Lower leg skin (tissue), 4 donors: ENCODE measurements around the gene TRNT1. TPM values are rescaled to one million over a fixed set of nuclear protein-coding genes. Genes with fewer than 3 reads are reported as not detected.

Experiments
- DNase-seq, 2 donors: peaks; one replicate each; pipeline ENCODE4 v3.0.0-alpha.2; 2019; ENCODE audit warnings: low spot score in 2 of 2
- H3K4me3 ChIP-seq: fragments of 200-600 bp; sonication (generic); 2 replicates; pipeline ENCODE4 v1.5.1; 2017; ENCODE audit warnings: mild to moderate bottlenecking, low read depth; ENCODE audit not compliant: poor library complexity, severe bottlenecking
- CTCF ChIP-seq, 3 donors: fragments of 450-650 bp; IDR thresholded peaks; one replicate each; pipeline ENCODE4 v1.5.1; 2016; ENCODE audit warnings: antibody characterized with exemption in 3 of 3, mild to moderate bottlenecking in 3 of 3, moderate library complexity in 2 of 3
- POLR2A ChIP-seq, 2 donors: fragments of 450-650 bp; IDR thresholded peaks; one replicate each; pipeline ENCODE4 v1.6.1; 2016 to 2017; ENCODE audit warnings: antibody characterized with exemption in 2 of 2, mild to moderate bottlenecking in 1 of 2, moderate library complexity in 1 of 2
- WGBS, 2 donors: methylation state at CpG; one replicate each; pipeline ENCODE4 v1.1.5; 2018; 5-methylcytosine and 5-hydroxymethylcytosine counted together
- intact Hi-C: fragments of 100-400 bp; cut with DNase I; formaldehyde crosslinking; loops from one replicate; pipeline ENCODE4 v1.15.0; 2023; ENCODE audit warnings: low total_unique reads
- total RNA-seq, 4 donors: library from RNA; depleted of rRNA; stranded (reverse); fragments of >200 nt; gene quantifications; one replicate each; pipeline ENCODE4 v1.1.0, GENCODE V29; 2016

Gene TRNT1
- total RNA-seq: 10 to 100 TPM in 1 of 4 donors, 1 to 10 TPM in 3; 5.9 to 14.5 (median 7.8) TPM

GRCh38 chr3:3126477-3127431 is at the start of gene TRNT1:
TRNT1 (plus strand) TSS chr3:3126940; CDS start chr3:3129041, 2,101 bp downstream.
- intact Hi-C loops: no loop called here
- WGBS, 2 donors: 1% methylated on average over 30 to 47 of the region's 100 CpGs
- TF ChIP-seq CTCF (IDR thresholded peaks at IDR 0.05) (no peak), POLR2A (IDR thresholded peaks at IDR 0.05) (peak in 1 of 2 donors; percentile 38)

DNA sequence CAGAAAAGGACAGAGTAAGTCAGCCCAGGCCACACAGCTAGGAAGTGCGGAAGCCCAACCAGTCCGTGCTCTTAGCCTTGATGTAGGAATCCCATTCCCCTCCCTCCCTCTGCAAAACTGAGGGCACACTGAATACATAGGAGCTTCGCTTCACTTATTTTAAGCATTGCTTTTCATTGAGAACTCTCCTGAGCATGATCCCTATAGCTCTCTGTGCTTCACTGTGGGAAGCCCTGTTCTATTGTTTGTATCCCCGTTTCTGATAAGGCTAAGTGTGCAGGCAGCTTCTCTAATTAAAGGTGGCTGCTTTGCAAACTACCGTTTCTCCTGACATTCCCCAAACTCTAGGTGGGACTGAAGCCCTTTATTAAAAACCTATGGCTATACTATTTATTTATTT is 46.4 kb upstream of the TRNT1 start:
- 67 to 73% methylated on average over 5 of the region's 5 CpGs for WGBS, 2 donors
- intact Hi-C loops: no loop called here
- H3K4me3 ChIP-seq: no peak overlapping the region
- no peak for DNase-seq
- TF ChIP-seq POLR2A (IDR thresholded peaks at IDR 0.05) (no peak), CTCF (IDR thresholded peaks at IDR 0.05) (no peak)

More at GRCh38 chr3:3126477-3127431, at the start of gene TRNT1:
- DNase-seq: peak; percentile 93 to 99
- peak within 1 kb of the TSS; percentile 83 for H3K4me3 ChIP-seq

DNA sequence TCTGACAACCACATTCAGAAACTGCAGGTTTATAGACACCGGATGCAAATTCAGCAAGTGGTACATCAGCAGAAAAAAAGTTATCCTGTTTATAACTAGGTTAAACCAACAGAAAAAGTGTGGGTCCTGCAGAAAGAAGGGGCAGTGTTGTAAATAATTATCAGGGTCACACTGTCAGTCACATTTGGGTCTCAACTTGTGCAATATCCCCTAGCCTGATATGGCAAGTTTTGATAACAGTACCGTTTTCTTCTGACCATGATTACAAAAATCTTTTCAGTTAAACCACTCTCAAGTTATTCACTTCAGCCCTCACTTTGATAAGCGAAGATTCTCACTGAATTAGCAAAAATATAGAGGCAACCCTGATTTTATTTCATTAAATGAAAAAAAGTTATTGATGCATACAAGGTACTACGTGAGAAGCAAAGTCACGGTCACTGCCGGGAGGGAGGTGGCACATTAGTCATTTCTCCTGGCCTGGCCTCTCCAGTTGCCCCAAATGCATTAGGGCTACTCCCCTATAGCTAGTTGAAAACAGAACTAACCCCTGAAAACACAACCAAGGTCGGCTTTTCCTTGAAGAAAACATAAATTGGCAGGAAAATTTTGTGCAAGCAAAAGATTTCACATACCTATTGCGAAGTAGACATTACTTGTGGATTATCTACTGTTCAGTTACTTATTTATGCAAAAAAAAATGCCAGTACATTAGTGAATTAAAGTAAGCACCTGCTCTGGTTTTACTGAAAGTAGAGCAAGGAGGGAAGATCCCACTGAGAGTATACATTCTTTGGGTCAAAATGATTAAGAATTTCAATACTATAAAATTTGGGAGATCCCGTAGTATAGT is 45.1 kb upstream of the TRNT1 start:
- 78 to 89% methylated on average over 9 of the region's 9 CpGs for WGBS, 2 donors

GRCh38 chr3:3082234-3082924 is 44.4 kb upstream of the TRNT1 start:
- H3K4me3 ChIP-seq: no peak overlapping the region
- DNase-seq: no peak
- TF ChIP-seq CTCF (IDR thresholded peaks at IDR 0.05): no peak
- no peak for TF ChIP-seq POLR2A (IDR thresholded peaks at IDR 0.05)
- intact Hi-C loops: no loop called here
- WGBS, 2 donors: 63 to 78% methylated on average over 2 of the region's 2 CpGs

More for the DNA sequence above, 45.1 kb upstream of the TRNT1 start:
- no peak overlapping the region for H3K4me3 ChIP-seq
- DNase-seq: no peak
- intact Hi-C loops: no loop called here
- TF ChIP-seq CTCF (IDR thresholded peaks at IDR 0.05): no peak
- no peak for TF ChIP-seq POLR2A (IDR thresholded peaks at IDR 0.05)

DNA sequence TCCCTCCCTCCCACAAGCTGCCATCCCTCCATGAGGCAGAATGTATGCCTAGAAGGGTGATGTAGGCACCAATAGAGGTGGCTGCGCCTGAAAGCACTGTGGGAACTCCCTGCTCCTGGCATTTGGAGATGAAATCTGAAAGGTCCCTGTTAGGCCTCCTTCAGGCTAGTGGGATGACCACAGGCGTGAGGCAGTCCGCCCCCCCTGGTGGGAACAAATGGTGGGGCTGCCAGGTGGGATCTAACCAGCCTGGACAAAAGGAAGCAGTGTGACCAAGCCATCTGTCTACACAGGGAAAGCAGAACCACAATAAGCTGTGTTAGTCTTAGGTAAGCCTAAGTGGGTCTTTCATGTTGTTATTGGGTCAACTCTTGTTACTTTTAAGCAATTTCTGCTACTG is 41.9 kb upstream of the TRNT1 start:
- intact Hi-C loops: no loop called here
- no peak for DNase-seq
- TF ChIP-seq POLR2A (IDR thresholded peaks at IDR 0.05): no peak
- no peak for TF ChIP-seq CTCF (IDR thresholded peaks at IDR 0.05)
- no peak overlapping the region for H3K4me3 ChIP-seq
- WGBS, 2 donors: 80 to 89% methylated on average over 3 of the region's 3 CpGs
